ENCODE data around the gene RSPO3.

Gene RSPO3

DNA sequence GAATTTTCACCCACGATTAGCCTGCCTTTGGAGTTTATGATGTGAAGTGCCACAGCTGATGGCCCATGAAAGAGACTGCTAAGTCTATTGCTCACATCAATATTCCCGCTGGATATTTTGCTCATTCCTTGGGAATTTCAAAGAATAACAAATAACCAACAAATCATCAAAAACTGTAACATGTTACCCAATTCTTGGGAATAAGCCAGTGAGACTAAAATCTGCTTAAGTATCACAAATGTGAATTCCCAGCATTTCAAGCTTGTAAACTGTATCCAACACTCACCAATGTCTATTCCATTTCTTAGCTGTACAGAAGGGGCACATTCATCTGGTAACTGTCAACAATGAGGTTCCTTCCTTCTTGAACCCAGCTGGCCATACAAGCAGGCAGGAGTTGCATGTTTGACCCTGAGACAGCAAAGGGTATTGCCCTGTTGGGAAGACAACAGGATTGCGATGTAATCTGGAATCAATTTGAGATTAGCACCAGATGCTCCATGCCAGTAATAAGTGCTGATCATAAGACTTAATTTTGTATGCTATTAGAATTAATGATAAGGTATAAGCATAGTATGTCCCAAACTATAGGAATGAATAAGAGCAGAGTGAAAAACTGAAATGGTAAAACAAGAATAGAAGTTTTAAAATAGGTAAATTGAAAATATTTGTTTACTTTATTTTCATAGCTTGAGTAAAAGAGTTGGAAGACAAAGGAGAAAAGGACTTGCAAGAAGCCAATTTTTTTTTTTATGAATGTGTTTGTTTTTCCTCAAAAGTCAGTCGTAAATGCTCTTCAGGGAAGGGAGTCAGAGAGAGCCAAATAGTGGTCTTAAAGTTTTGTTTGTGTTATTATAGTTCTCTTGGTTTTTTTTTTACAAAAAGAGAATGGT is 58.8 kb downstream of the RSPO3 start:
- Histone ChIP-seq H3K9ac (ENCODE audit: low read depth, low read length, poor library complexity, severe bottlenecking) (no peak overlapping the region), H3K4me2 (ENCODE audit: low read depth, low read length, poor library complexity, severe bottlenecking) (no peak overlapping the region), H3K9me2 (replicated peaks; ENCODE audit: low read depth, low read length) (no peaks in the 10 kb centered on the region), H2AFZ (ENCODE audit: low read length) (no peak overlapping the region), H3F3A (ENCODE audit: low read depth) (no peaks in the 10 kb centered on the region), H3K4me3 (ENCODE audit: low read length, poor library complexity, severe bottlenecking) (no peak overlapping the region), H3K9me3 (ENCODE audit: insufficient read depth, low read depth, low read length) (no peaks in the 10 kb centered on the region), H3K36me3 (ENCODE audit: insufficient read depth, low read length) (no peaks in the 10 kb centered on the region), H3K27me3 (ENCODE audit: insufficient read depth, low read length, poor library complexity, severe bottlenecking) (no peaks in the 10 kb centered on the region), H3K79me2 (ENCODE audit: insufficient read depth, low read length) (no peaks in the 10 kb centered on the region), H4K20me1 (ENCODE audit: insufficient read depth, low read length, poor library complexity, severe bottlenecking) (no peaks in the 10 kb centered on the region), H3K4me1 (ENCODE audit: insufficient read depth, low read length, poor library complexity, severe bottlenecking) (no peaks in the 10 kb centered on the region)
- TF ChIP-seq EZH2phosphoT487 (IDR thresholded peaks at IDR 0.05; ENCODE audit: borderline replicate concordance) (no peak), CTCF (conservative IDR thresholded peaks at IDR 0.05; ENCODE audit: low read length) (no peak)

GRCh38 chr6:127177923-127178231 is 59.4 kb downstream of the RSPO3 start:
- no peaks in the 10 kb centered on the region for H3K4me1 ChIP-seq (ENCODE audit: insufficient read depth, low read length, poor library complexity, severe bottlenecking)
- TF ChIP-seq EZH2phosphoT487 (IDR thresholded peaks at IDR 0.05; ENCODE audit: borderline replicate concordance): no peak

GRCh38 chr6:127178746-127179145 is 60.3 kb downstream of the RSPO3 start:
- Histone ChIP-seq H3K27me3 (ENCODE audit: insufficient read depth, low read length, poor library complexity, severe bottlenecking) (no peaks in the 10 kb centered on the region), H3K9ac (ENCODE audit: low read depth, low read length, poor library complexity, severe bottlenecking) (no peak overlapping the region), H3K9me2 (replicated peaks; ENCODE audit: low read depth, low read length) (no peaks in the 10 kb centered on the region), H3K36me3 (ENCODE audit: insufficient read depth, low read length) (no peaks in the 10 kb centered on the region), H3K4me3 (ENCODE audit: low read length, poor library complexity, severe bottlenecking) (no peak overlapping the region), H3K4me2 (ENCODE audit: low read depth, low read length, poor library complexity, severe bottlenecking) (no peak overlapping the region), H4K20me1 (ENCODE audit: insufficient read depth, low read length, poor library complexity, severe bottlenecking) (no peaks in the 10 kb centered on the region), H3K4me1 (ENCODE audit: insufficient read depth, low read length, poor library complexity, severe bottlenecking) (no peaks in the 10 kb centered on the region), H3K9me3 (ENCODE audit: insufficient read depth, low read depth, low read length) (no peaks in the 10 kb centered on the region), H3F3A (ENCODE audit: low read depth) (no peaks in the 10 kb centered on the region), H2AFZ (ENCODE audit: low read length) (no peak overlapping the region), H3K79me2 (ENCODE audit: insufficient read depth, low read length) (no peaks in the 10 kb centered on the region)
- TF ChIP-seq CTCF (conservative IDR thresholded peaks at IDR 0.05; ENCODE audit: low read length) (no peak), EZH2phosphoT487 (IDR thresholded peaks at IDR 0.05; ENCODE audit: borderline replicate concordance) (no peak)

More at GRCh38 chr6:127177923-127178231, 59.4 kb downstream of the RSPO3 start:
- no peaks in the 10 kb centered on the region for H4K20me1 ChIP-seq (ENCODE audit: insufficient read depth, low read length, poor library complexity, severe bottlenecking)
- H3K36me3 ChIP-seq (ENCODE audit: insufficient read depth, low read length): no peaks in the 10 kb centered on the region
- no peaks in the 10 kb centered on the region for H3K9me3 ChIP-seq (ENCODE audit: insufficient read depth, low read depth, low read length)
- no peak overlapping the region for H3K4me3 ChIP-seq (ENCODE audit: low read length, poor library complexity, severe bottlenecking)
- H3K9ac ChIP-seq (ENCODE audit: low read depth, low read length, poor library complexity, severe bottlenecking): no peak overlapping the region
- no peaks in the 10 kb centered on the region for H3F3A ChIP-seq (ENCODE audit: low read depth)
- no peaks in the 10 kb centered on the region for H3K27me3 ChIP-seq (ENCODE audit: insufficient read depth, low read length, poor library complexity, severe bottlenecking)
- H3K9me2 ChIP-seq (replicated peaks; ENCODE audit: low read depth, low read length): no peaks in the 10 kb centered on the region
- H2AFZ ChIP-seq (ENCODE audit: low read length): no peak overlapping the region
- H3K79me2 ChIP-seq (ENCODE audit: insufficient read depth, low read length): no peaks in the 10 kb centered on the region
- H3K4me2 ChIP-seq (ENCODE audit: low read depth, low read length, poor library complexity, severe bottlenecking): no peak overlapping the region

DNA sequence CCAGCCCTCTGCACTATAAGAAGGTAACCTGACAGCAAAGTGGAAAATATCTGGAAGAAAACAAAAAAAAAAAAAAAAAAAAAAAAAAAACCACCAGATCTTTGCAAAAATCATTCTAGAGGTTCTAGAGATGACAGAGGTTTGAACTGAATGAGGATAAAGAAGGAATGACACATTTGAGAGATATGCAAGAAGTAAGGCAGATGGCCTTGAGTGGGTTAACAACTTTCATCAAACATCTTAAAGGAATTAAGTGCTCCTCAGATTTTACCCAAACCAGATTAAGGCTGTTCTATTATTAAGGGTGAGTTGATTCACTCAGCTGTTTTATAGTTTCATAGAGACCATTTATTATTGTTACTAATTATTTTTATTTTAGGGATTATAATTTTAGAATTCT is 62.0 kb downstream of the RSPO3 start:
- TF ChIP-seq EZH2phosphoT487 (IDR thresholded peaks at IDR 0.05; ENCODE audit: borderline replicate concordance) (no peak), CTCF (conservative IDR thresholded peaks at IDR 0.05; ENCODE audit: low read length) (no peak)
- Histone ChIP-seq H3K4me1 (ENCODE audit: insufficient read depth, low read length, poor library complexity, severe bottlenecking) (no peaks in the 10 kb centered on the region), H3K79me2 (ENCODE audit: insufficient read depth, low read length) (no peaks in the 10 kb centered on the region), H3K4me3 (ENCODE audit: low read length, poor library complexity, severe bottlenecking) (no peak overlapping the region), H3K27me3 (ENCODE audit: insufficient read depth, low read length, poor library complexity, severe bottlenecking) (no peaks in the 10 kb centered on the region), H2AFZ (ENCODE audit: low read length) (no peak overlapping the region), H3K9me2 (replicated peaks; ENCODE audit: low read depth, low read length) (no peaks in the 10 kb centered on the region), H3K9me3 (ENCODE audit: insufficient read depth, low read depth, low read length) (no peaks in the 10 kb centered on the region), H4K20me1 (ENCODE audit: insufficient read depth, low read length, poor library complexity, severe bottlenecking) (no peaks in the 10 kb centered on the region), H3F3A (ENCODE audit: low read depth) (no peaks in the 10 kb centered on the region), H3K9ac (ENCODE audit: low read depth, low read length, poor library complexity, severe bottlenecking) (no peak overlapping the region), H3K36me3 (ENCODE audit: insufficient read depth, low read length) (no peaks in the 10 kb centered on the region), H3K4me2 (ENCODE audit: low read depth, low read length, poor library complexity, severe bottlenecking) (no peak overlapping the region)
